Activated CD4-positive, alpha-beta T cell treated with anti-CD3 and anti-CD28 coated beads, Interleukin-10, Interleukin-2, amounts not matched to agents 100 ng/mL and 50 ng/mL, durations not matched to agents 16 hours and 8 hours (primary cell): Measurements from ENCODE around the gene ACTN1.

Experiments used
- DNase-seq: peaks from one replicate; pipeline ENCODE4 v3.0.0-alpha.2; 2020

Gene ACTN1

DNA sequence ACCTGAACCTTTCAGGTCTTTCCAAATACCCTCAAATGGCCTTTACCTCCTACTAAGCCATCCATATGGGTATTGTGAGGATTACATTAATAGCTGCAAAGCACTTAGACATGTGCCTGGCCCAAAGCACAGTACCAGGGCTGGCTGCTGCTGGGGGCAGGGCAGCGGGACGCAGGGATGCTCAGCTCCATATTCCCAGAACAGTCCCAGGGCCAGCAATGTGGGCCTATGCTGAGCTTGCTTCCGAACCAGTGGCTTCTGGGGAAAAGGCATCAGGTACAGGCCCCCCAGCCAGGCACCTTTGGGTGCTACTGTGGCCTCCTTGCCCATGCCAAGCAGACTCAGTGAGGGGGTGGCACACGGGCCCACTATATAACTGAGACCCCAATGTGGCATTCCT, 10.4 kb downstream of the ACTN1 start:
- DNase-seq = no peak

GRCh38 chr14:68968051-68968450, 11.1 kb downstream of the ACTN1 start:
- DNase-seq = peak; percentile 8

DNA sequence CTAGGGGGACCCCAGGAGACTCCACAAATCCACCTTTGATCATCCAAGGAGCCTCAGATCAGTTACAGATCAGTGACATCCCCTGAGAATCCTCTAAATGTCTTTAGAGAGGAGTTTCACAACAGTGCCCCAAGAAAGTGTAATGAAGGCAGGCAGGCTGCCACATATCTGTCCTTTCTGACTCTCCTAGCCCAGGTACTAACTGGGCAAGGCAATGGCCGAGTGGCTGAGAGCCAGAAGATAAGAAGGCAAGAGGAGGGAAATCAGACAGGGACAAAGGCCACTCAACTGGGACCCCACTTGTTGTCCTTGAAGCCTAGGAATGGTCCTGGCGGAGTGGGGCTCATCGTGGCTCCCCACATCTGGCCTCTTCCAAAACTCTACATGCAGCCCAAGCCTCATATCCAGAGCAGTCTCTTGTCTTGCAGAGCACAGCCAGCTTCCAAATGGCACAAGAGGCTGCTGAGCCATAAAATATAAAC, 11.6 kb downstream of the ACTN1 start:
- no peak for DNase-seq

- DNase-seq = no peak
These were observed 12.2 kb downstream of the ACTN1 start for GRCh38 chr14:68966872-68967301.

- DNase-seq = no peak
These were observed 13.8 kb downstream of the ACTN1 start for GRCh38 chr14:68965261-68965761.

DNA sequence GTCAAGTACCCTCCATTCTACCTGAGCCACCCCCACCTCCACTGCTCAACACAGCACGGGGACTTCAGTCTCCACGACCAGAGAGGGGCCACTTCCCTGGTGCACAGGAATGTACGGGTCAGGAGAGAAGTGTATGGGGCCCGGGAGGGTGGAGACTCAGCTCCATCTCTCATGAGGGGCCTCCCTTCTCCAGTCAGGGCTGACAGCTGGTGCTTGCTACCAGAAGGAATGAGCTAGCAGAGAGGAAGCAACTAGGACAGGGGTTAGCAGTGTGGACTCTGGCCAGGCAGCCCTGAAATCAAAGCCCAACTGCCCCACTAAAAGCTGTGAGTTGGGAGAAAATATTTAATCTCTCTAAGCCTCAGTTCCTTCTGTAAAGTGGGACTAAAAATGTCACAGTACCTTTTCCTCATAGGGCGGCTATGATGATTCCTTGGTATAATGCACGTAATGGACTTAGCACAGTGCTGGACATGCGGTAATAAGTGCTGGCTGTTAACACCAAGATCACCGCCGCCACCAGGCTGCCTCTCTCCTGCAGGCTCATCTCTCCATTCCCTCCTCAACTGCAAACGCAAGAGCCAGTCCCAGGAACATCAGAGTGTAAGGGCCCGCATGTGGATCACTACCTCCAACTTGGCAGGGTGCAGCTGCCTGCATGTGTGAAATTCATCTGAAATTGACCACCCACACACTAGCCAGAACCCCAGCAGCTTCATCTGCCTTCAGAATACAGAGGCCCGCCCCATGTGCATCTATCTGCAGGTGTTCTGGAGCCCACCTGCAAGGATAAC, 14.6 kb downstream of the ACTN1 start:
- DNase-seq = no peak

DNA sequence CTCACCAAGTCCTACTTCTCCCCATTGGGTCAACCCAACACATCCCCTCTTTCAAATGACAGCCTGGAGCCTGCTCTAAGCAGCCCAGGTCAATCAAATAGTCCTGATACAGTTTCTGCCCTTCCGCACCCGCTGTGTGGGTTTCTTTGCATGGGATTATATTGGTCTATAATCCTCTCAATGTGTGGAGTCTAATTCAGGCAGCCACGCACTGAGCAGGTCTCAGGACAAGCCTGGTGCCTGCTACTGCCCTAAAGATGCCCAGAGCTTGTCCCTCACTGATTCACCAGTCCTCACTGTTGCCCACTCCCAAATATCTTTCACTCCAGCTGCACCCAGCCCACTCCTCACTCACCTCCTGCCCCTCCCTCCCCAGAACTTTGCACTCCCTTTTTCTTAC, 16.4 kb downstream of the ACTN1 start:
- DNase-seq = no peak

- DNase-seq = no peak
These were observed 17.1 kb downstream of the ACTN1 start for GRCh38 chr14:68961781-68962584.

- no peak for DNase-seq
These were observed 17.7 kb downstream of the ACTN1 start for GRCh38 chr14:68961361-68961760.

- no peak for DNase-seq
These were observed 19.0 kb downstream of the ACTN1 start for GRCh38 chr14:68960123-68960522.

GRCh38 chr14:68959035-68959434, 20.1 kb downstream of the ACTN1 start:
- no peak for DNase-seq

DNA sequence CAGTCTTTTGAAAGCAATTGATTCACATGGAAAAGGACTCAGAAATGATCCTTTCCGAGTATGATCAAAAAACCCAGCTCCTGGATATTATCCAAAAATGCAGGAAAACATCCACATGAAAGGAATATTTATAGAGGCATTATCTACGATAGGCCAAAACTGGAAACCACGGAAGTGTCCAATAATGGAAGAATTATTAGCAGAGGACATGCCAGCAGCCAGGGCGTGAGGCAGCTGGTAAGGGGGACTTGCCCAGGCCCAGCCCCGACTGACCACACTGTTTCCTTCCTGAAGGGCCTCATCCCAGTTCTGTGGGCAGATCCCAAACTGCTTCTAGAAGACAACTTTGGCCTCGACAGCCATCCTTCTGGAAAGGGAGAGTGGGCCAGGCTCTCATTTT, 20.5 kb downstream of the ACTN1 start:
- DNase-seq = no peak

- no peak for DNase-seq
These were observed 21.3 kb downstream of the ACTN1 start for GRCh38 chr14:68957775-68958174.

- no peak for DNase-seq
These were observed 22.4 kb downstream of the ACTN1 start for GRCh38 chr14:68956724-68957123.

- DNase-seq = no peak
These were observed 23.3 kb downstream of the ACTN1 start for GRCh38 chr14:68955851-68956179.

GRCh38 chr14:68955164-68955850, 23.8 kb downstream of the ACTN1 start:
- DNase-seq = no peak

DNA sequence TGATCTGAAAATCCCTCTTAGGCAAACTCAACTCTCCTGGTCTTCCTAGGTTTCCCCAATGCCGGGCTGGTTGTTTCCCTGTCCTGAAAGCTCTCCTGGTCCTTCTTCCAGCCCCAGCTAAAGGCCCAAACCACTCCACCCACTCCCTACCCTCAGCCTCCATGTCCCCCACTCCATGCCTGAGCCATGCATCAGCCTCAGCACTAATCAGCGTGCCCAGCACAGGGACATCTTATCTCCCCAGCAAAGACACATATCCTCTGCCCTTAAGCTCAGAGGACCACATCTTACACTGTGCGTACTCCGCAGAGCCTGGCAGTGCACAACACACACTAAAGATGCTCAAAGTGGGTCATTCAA, 25.9 kb downstream of the ACTN1 start:
- DNase-seq = no peak

- DNase-seq = no peak
These were observed 26.4 kb downstream of the ACTN1 start for GRCh38 chr14:68952531-68953195.

GRCh38 chr14:68951800-68952530, 27.1 kb downstream of the ACTN1 start:
- no peak for DNase-seq

DNA sequence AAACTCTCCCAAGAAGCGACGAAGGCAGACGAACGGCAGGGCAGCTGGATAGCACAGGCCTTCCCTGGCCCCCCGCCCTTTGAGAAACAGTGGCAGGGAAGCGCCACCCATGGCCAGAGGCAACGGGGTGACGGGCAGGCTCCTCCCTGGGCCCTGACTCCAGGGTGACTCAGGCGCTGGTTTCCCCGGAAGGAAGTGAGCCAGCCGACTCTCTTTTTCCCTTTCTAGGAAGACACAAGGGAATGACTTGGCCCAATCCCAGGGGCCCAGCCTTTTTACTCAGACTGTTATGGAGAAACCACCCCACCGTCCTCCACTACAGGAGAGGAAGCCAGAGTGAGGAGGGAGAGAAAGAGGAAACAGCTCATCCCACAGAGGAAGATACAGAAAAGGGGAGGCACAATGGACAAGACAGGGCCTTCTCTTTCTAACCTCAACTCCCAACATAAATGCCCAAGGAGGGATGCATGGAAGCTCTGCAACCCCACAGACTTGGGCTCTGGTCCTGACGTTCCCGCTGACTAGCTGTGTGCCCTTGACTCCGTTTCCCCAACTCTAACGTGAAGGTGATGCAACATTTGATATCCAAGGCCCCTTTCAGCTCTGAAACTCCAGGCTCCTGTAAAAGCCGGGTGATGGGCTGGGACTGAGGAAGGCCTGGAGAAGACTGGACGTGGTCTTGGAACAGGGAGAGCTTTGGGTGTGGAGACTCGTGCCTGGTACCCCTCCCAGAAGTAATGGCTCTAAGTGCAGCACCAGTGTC, 27.9 kb downstream of the ACTN1 start:
- no peak for DNase-seq

DNA sequence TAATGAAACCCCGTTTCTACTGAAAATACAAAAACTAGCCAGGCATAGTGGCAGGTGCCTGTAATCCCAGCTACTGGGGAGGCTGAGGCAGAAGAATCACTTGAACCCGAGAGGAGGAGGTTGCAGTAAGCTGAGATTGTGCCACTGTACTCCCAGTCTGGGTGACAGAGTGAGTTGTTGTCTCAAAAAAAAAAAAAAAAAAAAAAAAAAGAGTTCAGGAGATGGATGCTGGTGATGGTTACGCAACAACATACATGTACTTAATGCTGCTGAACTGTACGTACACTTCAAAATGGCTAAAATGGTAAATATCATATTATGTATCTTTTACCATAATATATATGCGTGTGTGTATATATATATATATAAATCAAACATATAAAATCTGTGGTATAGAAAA, 29.0 kb downstream of the ACTN1 start:
- no peak for DNase-seq

DNA sequence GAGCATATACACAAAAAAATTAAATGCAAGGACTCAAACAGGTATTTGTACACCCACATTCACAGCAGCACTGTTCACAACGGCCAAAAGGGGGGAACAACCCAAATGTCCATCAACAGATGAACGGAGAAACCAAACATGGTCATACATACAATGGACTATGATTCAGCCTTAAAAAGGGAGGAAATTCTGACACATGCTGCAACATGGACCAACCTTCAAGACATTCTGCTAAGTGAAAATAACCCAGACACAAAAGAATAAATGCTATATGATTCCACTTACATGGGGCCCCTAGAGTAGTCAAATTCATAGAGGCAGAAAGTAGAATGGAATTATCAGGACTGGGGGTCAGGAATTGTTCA, 29.5 kb downstream of the ACTN1 start:
- DNase-seq = no peak
